Measurements from ENCODE around the gene THADA.
"Not testable (repeated sequence)": the region's sequence is repeated elsewhere in the genome, so short reads cannot be mapped to it uniquely, and the experiment has no call there.

Gene THADA

GRCh38 chr2:43559391-43560230, 36.2 kb downstream of the THADA start:
- no peak overlapping the region for H3K9ac ChIP-seq (ENCODE audit: low read depth, low read length)
- H3K9me3 ChIP-seq (ENCODE audit: insufficient read depth, low read depth, low read length), result no peaks in the 10 kb centered on the region
- H3K36me3 ChIP-seq (ENCODE audit: insufficient read depth, low read depth, low read length), result peaks cover 65% of the 10 kb centered on the region
- H3K4me3 ChIP-seq (ENCODE audit: low read length), result no peak overlapping the region
- no peak overlapping the region for H3K27ac ChIP-seq (ENCODE audit: low read length)
- H3K4me1 ChIP-seq (ENCODE audit: insufficient read depth, low read length), result peaks cover 4% of the 10 kb centered on the region; the same call in 1 of the 2 replicates
- no peaks in the 10 kb centered on the region for H3K27me3 ChIP-seq (ENCODE audit: insufficient read depth, low read length)

GRCh38 chr2:43557196-43557595, 38.6 kb downstream of the THADA start:
- H3K27me3 ChIP-seq (ENCODE audit: insufficient read depth, low read length), result no peaks in the 10 kb centered on the region
- no peak overlapping the region for H3K9ac ChIP-seq (ENCODE audit: low read depth, low read length)
- no peaks in the 10 kb centered on the region for H3K4me1 ChIP-seq (ENCODE audit: insufficient read depth, low read length)
- no peak overlapping the region for H3K4me3 ChIP-seq (ENCODE audit: low read length)
- H3K9me3 ChIP-seq (ENCODE audit: insufficient read depth, low read depth, low read length), result no peaks in the 10 kb centered on the region
- H3K36me3 ChIP-seq (ENCODE audit: insufficient read depth, low read depth, low read length), result peaks cover 63% of the 10 kb centered on the region
- no peak overlapping the region for H3K27ac ChIP-seq (ENCODE audit: low read length)

- Histone ChIP-seq H3K27ac (ENCODE audit: low read length) (no peak overlapping the region), H3K36me3 (ENCODE audit: insufficient read depth, low read depth, low read length) (peaks cover 63% of the 10 kb centered on the region), H3K27me3 (ENCODE audit: insufficient read depth, low read length) (no peaks in the 10 kb centered on the region)
Measured at GRCh38 chr2:43556256-43556655, 39.6 kb downstream of the THADA start.

GRCh38 chr2:43553341-43553855, 42.4 kb downstream of the THADA start:
- Histone ChIP-seq H3K4me1 (ENCODE audit: insufficient read depth, low read length) (no peaks in the 10 kb centered on the region), H3K27me3 (ENCODE audit: insufficient read depth, low read length) (no peaks in the 10 kb centered on the region), H3K27ac (ENCODE audit: low read length) (no peak overlapping the region), H3K36me3 (ENCODE audit: insufficient read depth, low read depth, low read length) (peaks cover 71% of the 10 kb centered on the region), H3K4me3 (ENCODE audit: low read length) (no peak overlapping the region), H3K9me3 (ENCODE audit: insufficient read depth, low read depth, low read length) (peaks cover 21% of the 10 kb centered on the region), H3K9ac (ENCODE audit: low read depth, low read length) (no peak overlapping the region)

More at GRCh38 chr2:43556256-43556655, 39.6 kb downstream of the THADA start:
- no peak overlapping the region for H3K4me3 ChIP-seq (ENCODE audit: low read length)
- H3K4me1 ChIP-seq (ENCODE audit: insufficient read depth, low read length), result no peaks in the 10 kb centered on the region
- H3K9me3 ChIP-seq (ENCODE audit: insufficient read depth, low read depth, low read length), result no peaks in the 10 kb centered on the region
- H3K9ac ChIP-seq (ENCODE audit: low read depth, low read length), result no peak overlapping the region

- H3K36me3 ChIP-seq (ENCODE audit: insufficient read depth, low read depth, low read length), result peaks cover 61% of the 10 kb centered on the region
- no peak overlapping the region for H3K4me3 ChIP-seq (ENCODE audit: low read length)
- peaks cover 21% of the 10 kb centered on the region for H3K9me3 ChIP-seq (ENCODE audit: insufficient read depth, low read depth, low read length)
- no peak overlapping the region for H3K9ac ChIP-seq (ENCODE audit: low read depth, low read length)
- no peak overlapping the region for H3K27ac ChIP-seq (ENCODE audit: low read length)
- no peaks in the 10 kb centered on the region for H3K4me1 ChIP-seq (ENCODE audit: insufficient read depth, low read length)
- no peaks in the 10 kb centered on the region for H3K27me3 ChIP-seq (ENCODE audit: insufficient read depth, low read length)
Measured at GRCh38 chr2:43551990-43552389, 43.8 kb downstream of the THADA start.

GRCh38 chr2:43548381-43548780, 47.5 kb downstream of the THADA start:
- H3K27ac ChIP-seq (ENCODE audit: low read length); H3K27me3 ChIP-seq (ENCODE audit: insufficient read depth, low read length); H3K4me3 ChIP-seq (ENCODE audit: low read length); H3K4me1 ChIP-seq (ENCODE audit: insufficient read depth, low read length); H3K9ac ChIP-seq (ENCODE audit: low read depth, low read length): not testable (repeated sequence)
- Histone ChIP-seq H3K9me3 (ENCODE audit: insufficient read depth, low read depth, low read length) (peaks cover 21% of the 10 kb centered on the region), H3K36me3 (ENCODE audit: insufficient read depth, low read depth, low read length) (peaks cover 39% of the 10 kb centered on the region)

GRCh38 chr2:43542285-43542933, 53.4 kb downstream of the THADA start:
- no peak overlapping the region for H3K4me3 ChIP-seq (ENCODE audit: low read length)
- H3K4me1 ChIP-seq (ENCODE audit: insufficient read depth, low read length), result no peaks in the 10 kb centered on the region
- no peak overlapping the region for H3K27ac ChIP-seq (ENCODE audit: low read length)
- H3K36me3 ChIP-seq (ENCODE audit: insufficient read depth, low read depth, low read length), result peaks cover 15% of the 10 kb centered on the region; the same call in 1 of the 2 replicates
- no peak overlapping the region for H3K9ac ChIP-seq (ENCODE audit: low read depth, low read length)
- no peaks in the 10 kb centered on the region for H3K9me3 ChIP-seq (ENCODE audit: insufficient read depth, low read depth, low read length)
- no peaks in the 10 kb centered on the region for H3K27me3 ChIP-seq (ENCODE audit: insufficient read depth, low read length)

- Histone ChIP-seq H3K4me1 (ENCODE audit: insufficient read depth, low read length) (no peaks in the 10 kb centered on the region), H3K27ac (ENCODE audit: low read length) (no peak overlapping the region), H3K36me3 (ENCODE audit: insufficient read depth, low read depth, low read length) (peaks cover 15% of the 10 kb centered on the region; the same call in 1 of the 2 replicates), H3K4me3 (ENCODE audit: low read length) (no peak overlapping the region), H3K27me3 (ENCODE audit: insufficient read depth, low read length) (no peaks in the 10 kb centered on the region), H3K9me3 (ENCODE audit: insufficient read depth, low read depth, low read length) (no peaks in the 10 kb centered on the region), H3K9ac (ENCODE audit: low read depth, low read length) (no peak overlapping the region)
Measured at GRCh38 chr2:43541165-43541564, 54.7 kb downstream of the THADA start.

- Histone ChIP-seq H3K9me3 (ENCODE audit: insufficient read depth, low read depth, low read length) (no peaks in the 10 kb centered on the region), H3K9ac (ENCODE audit: low read depth, low read length) (no peak overlapping the region), H3K36me3 (ENCODE audit: insufficient read depth, low read depth, low read length) (peaks cover 15% of the 10 kb centered on the region; the same call in 1 of the 2 replicates), H3K4me1 (ENCODE audit: insufficient read depth, low read length) (no peaks in the 10 kb centered on the region), H3K27me3 (ENCODE audit: insufficient read depth, low read length) (no peaks in the 10 kb centered on the region), H3K4me3 (ENCODE audit: low read length) (no peak overlapping the region), H3K27ac (ENCODE audit: low read length) (no peak overlapping the region)
Measured at GRCh38 chr2:43540021-43540779, 55.6 kb downstream of the THADA start.

- Histone ChIP-seq H3K36me3 (ENCODE audit: insufficient read depth, low read depth, low read length) (peaks cover 15% of the 10 kb centered on the region; the same call in 1 of the 2 replicates), H3K4me3 (ENCODE audit: low read length) (no peak overlapping the region), H3K27me3 (ENCODE audit: insufficient read depth, low read length) (no peaks in the 10 kb centered on the region), H3K4me1 (ENCODE audit: insufficient read depth, low read length) (no peaks in the 10 kb centered on the region), H3K27ac (ENCODE audit: low read length) (no peak overlapping the region), H3K9ac (ENCODE audit: low read depth, low read length) (no peak overlapping the region), H3K9me3 (ENCODE audit: insufficient read depth, low read depth, low read length) (no peaks in the 10 kb centered on the region)
Measured at GRCh38 chr2:43539436-43539835, 56.4 kb downstream of the THADA start.

GRCh38 chr2:43538034-43538670, 57.7 kb downstream of the THADA start:
- H3K4me3 ChIP-seq (ENCODE audit: low read length), result no peak overlapping the region
- no peaks in the 10 kb centered on the region for H3K4me1 ChIP-seq (ENCODE audit: insufficient read depth, low read length)
- H3K36me3 ChIP-seq (ENCODE audit: insufficient read depth, low read depth, low read length), result peaks cover 15% of the 10 kb centered on the region; the same call in 1 of the 2 replicates
- no peak overlapping the region for H3K27ac ChIP-seq (ENCODE audit: low read length)
- no peaks in the 10 kb centered on the region for H3K27me3 ChIP-seq (ENCODE audit: insufficient read depth, low read length)
- no peak overlapping the region for H3K9ac ChIP-seq (ENCODE audit: low read depth, low read length)
- H3K9me3 ChIP-seq (ENCODE audit: insufficient read depth, low read depth, low read length), result no peaks in the 10 kb centered on the region

Data from iPS-20b (cell line).